HG03342 (cell line): ENCODE results near the gene HOXD13.

Experiments
- ATAC-seq: cut with Tn5 transposase; IDR thresholded peaks from one replicate; pipeline ENCODE4 v1.9.1; 2021; ENCODE audit warnings: mild to moderate bottlenecking, moderate library complexity; ENCODE audit not compliant: unreplicated experiment

HOXD13 gene

GRCh38 chr2:176118601-176119339 is 26.2 kb downstream of the HOXD13 start:
- no peak for ATAC-seq

GRCh38 chr2:176120364-176121189 is 28.1 kb downstream of the HOXD13 start:
- no peak for ATAC-seq

- ATAC-seq: no peak
Observed at GRCh38 chr2:176121190-176122051, 28.9 kb downstream of the HOXD13 start.

GRCh38 chr2:176122052-176122682 is 29.6 kb downstream of the HOXD13 start:
- ATAC-seq: no peak

GRCh38 chr2:176122683-176123410 is 30.3 kb downstream of the HOXD13 start, which contains the start of gene HOXD9:
Gene HOXD9, plus strand, starts transcription at chr2:176122719. Its CDS starts 50 bp downstream, at chr2:176122769.
- ATAC-seq: no peak

GRCh38 chr2:176123411-176124109 is 31.0 kb downstream of the HOXD13 start:
- ATAC-seq: no peak

- ATAC-seq: no peak
Observed at GRCh38 chr2:176124110-176124946, 31.8 kb downstream of the HOXD13 start.

GRCh38 chr2:176124947-176125771 is 32.6 kb downstream of the HOXD13 start:
- no peak for ATAC-seq

- no peak for ATAC-seq
Observed at GRCh38 chr2:176125772-176126054, 33.2 kb downstream of the HOXD13 start.

- no peak for ATAC-seq
Observed at GRCh38 chr2:176126929-176127773, 34.6 kb downstream of the HOXD13 start.

GRCh38 chr2:176127774-176128072 is 35.2 kb downstream of the HOXD13 start:
- ATAC-seq: no peak

GRCh38 chr2:176128172-176128981 is 35.9 kb downstream of the HOXD13 start:
- ATAC-seq: no peak

- ATAC-seq: no peak
Observed at GRCh38 chr2:176128982-176129796, 36.7 kb downstream of the HOXD13 start, which contains the start of gene HOXD8. Gene HOXD8, plus strand, starts transcription at chr2:176129705. Its CDS starts 662 bp downstream, at chr2:176130367.

- no peak for ATAC-seq
Observed at GRCh38 chr2:176129813-176130146, 37.3 kb downstream of the HOXD13 start.

GRCh38 chr2:176130147-176130956 is 37.8 kb downstream of the HOXD13 start:
- no peak for ATAC-seq
